H1 (cell line): ENCODE data around the gene CHCHD3. TPM values are rescaled to one million over a fixed set of nuclear protein-coding genes. Genes with fewer than 3 reads are reported as not detected.
"Not testable (repeated sequence)": the region's sequence is repeated elsewhere in the genome, so short reads cannot be mapped to it uniquely, and the experiment has no call there.

Experiments
- CTCF ChIA-PET: fragments of 300-600 bp; sonication (Branson Sonifier 250); formaldehyde crosslinking; loops from one replicate; lab custom pipeline; 2021; ENCODE audit not compliant: partially characterized antibody; lab: Charles Lee
- POLR2A ChIA-PET: fragments of 300-600 bp; sonication (Branson Sonifier 250); formaldehyde crosslinking; loops from one replicate; lab custom pipeline; 2021; ENCODE audit warnings: inconsistent platforms; ENCODE audit not compliant: partially characterized antibody; lab: Charles Lee
- DNase-seq, 2 experiments: peaks; one replicate each; pipeline versions ENCODE4 v3.0.0 to v3.0.0-alpha.2; 2010 to 2022; ENCODE audit warnings: low spot score in 2 of 2, low read depth in 1 of 2, mixed read lengths in 1 of 2
- FAIRE-seq: peaks from 2 replicates; lab custom pipeline; 2011; peaks lifted over from hg19 to GRCh38; lab: Jason Lieb, UNC
- H2AFZ ChIP-seq: 2 replicates; pipeline ENCODE4 v1.8.1; 2012; ENCODE audit warnings: low read length, inconsistent platforms
- H2AK5ac ChIP-seq: 2 replicates; pipeline ENCODE4 v1.6.1; 2013; ENCODE audit warnings: low read depth, low read length
- H2BK120ac ChIP-seq: replicated peaks from 2 replicates; pipeline ENCODE3; 2013; ENCODE audit warnings: low read depth, low read length, inconsistent platforms
- H2BK12ac ChIP-seq: 2 replicates; pipeline ENCODE4 v1.6.1; 2013; ENCODE audit warnings: low read depth, low read length
- H2BK15ac ChIP-seq: 2 replicates; pipeline ENCODE4 v1.6.1; 2013; ENCODE audit warnings: low read length
- H2BK20ac ChIP-seq: 2 replicates; pipeline ENCODE4 v1.6.1; 2013; ENCODE audit warnings: low read length
- H2BK5ac ChIP-seq: 2 replicates; pipeline ENCODE4 v1.6.1; 2013; ENCODE audit warnings: low read depth, low read length
- H3K14ac ChIP-seq: 2 replicates; pipeline ENCODE4 v1.6.1; 2013; ENCODE audit warnings: inconsistent platforms; ENCODE audit not compliant: insufficient read length
- H3K18ac ChIP-seq: 2 replicates; pipeline ENCODE4 v1.6.1; 2013; ENCODE audit warnings: low read length; ENCODE audit errors: extremely low read depth
- H3K23ac ChIP-seq: 2 replicates; pipeline ENCODE4 v1.6.1; 2013; ENCODE audit warnings: inconsistent platforms; ENCODE audit not compliant: insufficient read length
- H3K23me2 ChIP-seq: 2 replicates; pipeline ENCODE4 v1.6.1; 2013; ENCODE audit warnings: low read depth, low read length
- H3K27ac ChIP-seq: 2 replicates; pipeline ENCODE4 v1.6.1; 2011; ENCODE audit warnings: low read depth, low read length, inconsistent platforms
- H3K27me3 ChIP-seq, 4 experiments: replicated peaks in 1 of 4; 1 replicate in 1 of 4; 2 replicates in 3 of 4; pipeline versions ENCODE4 v1.6.1 to v1.8.1; 2011 to 2013; ENCODE audit warnings: low read length in 3 of 4, mild to moderate bottlenecking in 3 of 4, inconsistent platforms in 2 of 4, mixed read lengths in 2 of 4, moderate library complexity in 1 of 4; ENCODE audit not compliant: control insufficient read depth in 3 of 4, insufficient read depth in 3 of 4; ENCODE audit errors: extremely low read depth in 1 of 4
- H3K36me3 ChIP-seq, 4 experiments: 2 replicates each; pipeline versions ENCODE4 v1.6.1 to v1.8.1; 2011 to 2013; ENCODE audit warnings: mild to moderate bottlenecking in 4 of 4, low read length in 3 of 4, moderate library complexity in 2 of 4, control low read depth in 1 of 4, inconsistent platforms in 1 of 4; ENCODE audit not compliant: insufficient read depth in 4 of 4, control insufficient read depth in 2 of 4
- H3K4ac ChIP-seq: replicated peaks from 2 replicates; pipeline ENCODE3; 2013; ENCODE audit warnings: low read length, low read depth, mixed read lengths, inconsistent platforms; ENCODE audit not compliant: insufficient read length
- H3K4me1 ChIP-seq, 4 experiments: replicated peaks in 1 of 4; 1 replicate in 1 of 4; 2 replicates in 3 of 4; pipeline versions ENCODE4 v1.6.1 to v1.8.1; 2011 to 2013; ENCODE audit warnings: low read length in 3 of 4, inconsistent platforms in 2 of 4, mixed read lengths in 1 of 4; ENCODE audit not compliant: insufficient read depth in 4 of 4, control insufficient read depth in 3 of 4
- H3K4me2 ChIP-seq, 2 experiments: 2 replicates each; pipeline versions ENCODE4 v1.6.1 to v1.8.1; 2011 to 2013; ENCODE audit warnings: low read depth in 2 of 2, low read length in 2 of 2, control low read depth in 1 of 2, inconsistent platforms in 1 of 2, mild to moderate bottlenecking in 1 of 2; ENCODE audit not compliant: insufficient read depth in 1 of 2
- H3K4me3 ChIP-seq, 4 experiments: fragments of 200-600, 300-600 bp in 1 of 4; sonication (generic), shearing (Covaris generic), sonication (Bioruptor Twin) in 1 of 4; 2 replicates each; pipeline versions ENCODE4 v1.5.1 to v1.8.1; 2011 to 2016; ENCODE audit warnings: low read length in 4 of 4, low read depth in 3 of 4, control low read depth in 2 of 4, inconsistent platforms in 2 of 4, mild to moderate bottlenecking in 2 of 4, mixed read lengths in 1 of 4, moderate library complexity in 1 of 4; ENCODE audit not compliant: insufficient read depth in 2 of 4; ENCODE audit errors: extremely low read depth in 1 of 4
- H3K56ac ChIP-seq: replicated peaks from 2 replicates; pipeline ENCODE3; 2013; ENCODE audit warnings: low read depth, mild to moderate bottlenecking, mixed read lengths, low read length, inconsistent platforms; ENCODE audit not compliant: insufficient read length
- H3K79me1 ChIP-seq: 2 replicates; pipeline ENCODE4 v1.6.1; 2013; ENCODE audit warnings: low read depth, low read length, control low read depth
- H3K79me2 ChIP-seq, 2 experiments: 2 replicates each; pipeline versions ENCODE4 v1.6.1 to v1.8.1; 2012 to 2013; ENCODE audit warnings: low read length in 2 of 2, mild to moderate bottlenecking in 2 of 2, inconsistent platforms in 1 of 2; ENCODE audit not compliant: insufficient read depth in 2 of 2, control insufficient read depth in 1 of 2
- H3K9ac ChIP-seq, 4 experiments: replicated peaks in 1 of 4; 1 replicate in 1 of 4; 2 replicates in 3 of 4; pipeline versions ENCODE4 v1.6.1 to v1.8.1; 2011 to 2013; ENCODE audit warnings: low read depth in 3 of 4, low read length in 3 of 4, control low read depth in 2 of 4, mild to moderate bottlenecking in 2 of 4, moderate library complexity in 2 of 4, inconsistent platforms in 1 of 4; ENCODE audit errors: extremely low read depth in 1 of 4
- H3K9me3 ChIP-seq, 2 experiments: 2 replicates each; pipeline versions ENCODE4 v1.6.1 to v1.8.1; 2012 to 2013; ENCODE audit warnings: mild to moderate bottlenecking in 2 of 2, moderate library complexity in 2 of 2, control low read depth in 1 of 2, inconsistent platforms in 1 of 2, low read depth in 1 of 2, low read length in 1 of 2, mixed read lengths in 1 of 2; ENCODE audit not compliant: insufficient read depth in 2 of 2
- H4K20me1 ChIP-seq, 2 experiments: replicated peaks in 1 of 2; 2 replicates each; pipeline versions ENCODE3 to v1.8.1; 2011 to 2013; ENCODE audit warnings: inconsistent platforms in 2 of 2, low read length in 2 of 2, mild to moderate bottlenecking in 1 of 2; ENCODE audit not compliant: insufficient read depth in 2 of 2, control insufficient read depth in 1 of 2
- H4K5ac ChIP-seq: 2 replicates; pipeline ENCODE4 v1.6.1; 2013; ENCODE audit warnings: low read length, low read depth, mixed read lengths, inconsistent platforms; ENCODE audit not compliant: insufficient read length
- H4K8ac ChIP-seq: 2 replicates; pipeline ENCODE4 v1.8.0; 2013; ENCODE audit warnings: mild to moderate bottlenecking, moderate library complexity, low read length, inconsistent platforms; ENCODE audit not compliant: insufficient read depth; ENCODE audit errors: extremely low read depth
- H4K91ac ChIP-seq: replicated peaks from 2 replicates; pipeline ENCODE3; 2013; ENCODE audit warnings: low read length, mixed read lengths, inconsistent platforms; ENCODE audit not compliant: insufficient read length
- WGBS, 2 experiments: shearing (Covaris generic) in 1 of 2; methylation state at CpG; one replicate each; pipeline versions ENCODE4 v1.1.6 to v1.1.7; 2013 to 2015; ENCODE audit warnings: low lambda C conversion rate in 2 of 2, mixed read lengths in 2 of 2, inconsistent platforms in 1 of 2, low coverage in 1 of 2, missing lambda C conversion rate in 1 of 2; ENCODE audit not compliant: insufficient replicate concordance in 2 of 2, insufficient coverage in 1 of 2, insufficient read length in 1 of 2; ENCODE audit errors: extremely low coverage in 1 of 2, missing lambda C conversion rate in 1 of 2; 5-methylcytosine and 5-hydroxymethylcytosine counted together
- polyA plus RNA-seq, 7 experiments: library from polyadenylated mRNA; depleted of rRNA in 3 of 7; stranded (reverse) in 5 of 7; unstranded in 2 of 7; fragments of >200 nt in 5 of 7; fragments of 200-250 nt in 2 of 7; gene quantifications; 1 replicate in 5 of 7; 2 replicates in 1 of 7; 4 replicates in 1 of 7; pipeline versions ENCODE4 v1.2.1 to v1.2.3, GENCODE V29; 2011 to 2013; ENCODE audit warnings: missing spikeins in 2 of 7, mixed read lengths in 2 of 7
- total RNA-seq: library from RNA; stranded (reverse); fragmentation: NEBNext Ultra II Directional; extraction: Animal tissue kit (Norgen Biotek cat#: 25700); gene quantifications from 2 replicates; pipeline ENCODE4 v1.2.1, GENCODE V29; 2021

CHCHD3 gene
- total and polyA plus RNA-seq, 2 of the 8 experiments (the other 6 are each of a cell fraction or from before 2014, with no cell fraction given), result 42.9 to 137 TPM

- H2BK12ac ChIP-seq, H3K4me1 ChIP-seq, H2BK5ac ChIP-seq, H3K4me2 ChIP-seq, H4K91ac ChIP-seq, H3K9ac ChIP-seq, H4K8ac ChIP-seq, H3K18ac ChIP-seq, H4K20me1 ChIP-seq, H2BK20ac ChIP-seq, H3K79me1 ChIP-seq, H2BK15ac ChIP-seq, DNase-seq, H2BK120ac ChIP-seq, H3K27me3 ChIP-seq, H3K23me2 ChIP-seq, H3K56ac ChIP-seq, H2AK5ac ChIP-seq, H3K9me3 ChIP-seq, H3K27ac ChIP-seq, H2AFZ ChIP-seq, H3K23ac ChIP-seq, FAIRE-seq, H3K36me3 ChIP-seq, H3K4ac ChIP-seq, H3K14ac ChIP-seq, H3K4me3 ChIP-seq, H4K5ac ChIP-seq: not testable (repeated sequence)
- POLR2A ChIA-PET, result interaction anchor here (1.5 kb wide), 1 partner anchor 11 kb away, joined by 3 read pairs; no protein-coding TSS in a partner anchor
- CTCF ChIA-PET, result interaction anchor here (0.6 kb wide), 1 partner anchor 281 kb away, joined by 3 read pairs; no protein-coding TSS in a partner anchor
- WGBS, 2 experiments, result 84% methylated on average over 4 of the region's 4 CpGs; no CpG with 5 or more reads in 1 of the 2 experiments
- H3K79me2 ChIP-seq, result peaks cover 4 to 51% of the 10 kb centered on the region in 2 experiments; a peak in 3 of 4 replicates
Observed at GRCh38 chr7:132967470-132967848, 114.4 kb downstream of the CHCHD3 start.
